Measurements from ENCODE around the gene PRUNE2. TPM values are rescaled to one million over a fixed set of nuclear protein-coding genes. Genes with fewer than 3 reads are reported as not detected.
A peak's percentile ranks its signal among the peaks of the same experiment; 100 is the strongest.

The PRUNE2 gene
- total RNA-seq, 4 donors from 2014 or later: 67.6 to 105 (median 95.6) TPM

DNA sequence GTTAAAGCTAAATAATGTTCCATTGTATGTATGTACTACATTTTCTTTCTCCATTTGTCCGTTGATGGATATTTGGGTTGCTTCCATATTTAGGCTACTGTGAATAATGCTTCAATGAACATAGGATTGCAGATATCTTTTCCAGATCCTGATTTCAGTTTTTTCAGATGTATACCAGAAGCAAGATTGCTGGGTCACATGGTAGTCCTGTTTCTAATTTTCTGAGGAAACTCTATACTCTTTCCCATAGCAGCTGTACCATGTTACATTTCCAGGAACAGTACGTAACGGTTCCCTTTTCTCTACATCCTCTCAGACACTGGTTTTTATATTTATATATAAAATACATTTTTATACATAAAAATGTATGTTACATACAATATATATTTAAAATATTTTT is 325.1 kb downstream of the PRUNE2 start:
- in situ Hi-C loops (cut with MboI; ENCODE audit: low pct_ligation_motif_present in 1 of 4, low pct_unique_long_range_greater_than_20kb in 1 of 4, low sequenced_read_pairs in 3 of 4) (no loop called here), intact Hi-C loops (cut with DNase I; ENCODE audit: low total_unique reads) (no loop called here)
- no peak for DNase-seq
- no peak overlapping the region for H3K4me3 ChIP-seq
- no peak overlapping the region for H3K27ac ChIP-seq
- TF ChIP-seq POLR2AphosphoS5 (IDR thresholded peaks at IDR 0.05) (no peak), POLR2A (IDR thresholded peaks at IDR 0.05) (no peak), EP300 (IDR thresholded peaks at IDR 0.05; ENCODE audit: low read depth) (no peak)
- TF ChIP-seq, protein P1, sequence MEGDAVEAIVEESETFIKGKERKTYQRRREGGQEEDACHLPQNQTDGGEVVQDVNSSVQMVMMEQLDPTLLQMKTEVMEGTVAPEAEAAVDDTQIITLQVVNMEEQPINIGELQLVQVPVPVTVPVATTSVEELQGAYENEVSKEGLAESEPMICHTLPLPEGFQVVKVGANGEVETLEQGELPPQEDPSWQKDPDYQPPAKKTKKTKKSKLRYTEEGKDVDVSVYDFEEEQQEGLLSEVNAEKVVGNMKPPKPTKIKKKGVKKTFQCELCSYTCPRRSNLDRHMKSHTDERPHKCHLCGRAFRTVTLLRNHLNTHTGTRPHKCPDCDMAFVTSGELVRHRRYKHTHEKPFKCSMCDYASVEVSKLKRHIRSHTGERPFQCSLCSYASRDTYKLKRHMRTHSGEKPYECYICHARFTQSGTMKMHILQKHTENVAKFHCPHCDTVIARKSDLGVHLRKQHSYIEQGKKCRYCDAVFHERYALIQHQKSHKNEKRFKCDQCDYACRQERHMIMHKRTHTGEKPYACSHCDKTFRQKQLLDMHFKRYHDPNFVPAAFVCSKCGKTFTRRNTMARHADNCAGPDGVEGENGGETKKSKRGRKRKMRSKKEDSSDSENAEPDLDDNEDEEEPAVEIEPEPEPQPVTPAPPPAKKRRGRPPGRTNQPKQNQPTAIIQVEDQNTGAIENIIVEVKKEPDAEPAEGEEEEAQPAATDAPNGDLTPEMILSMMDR (IDR thresholded peaks at IDR 0.05): no peak
- H3K9me3 ChIP-seq: no peaks in the 10 kb centered on the region
- WGBS, 2 donors (ENCODE audit: low coverage in 1 of 2): 79 to 80% methylated on average over 3 of the region's 3 CpGs
- no peaks in the 10 kb centered on the region for H3K27me3 ChIP-seq
- peaks cover 0 to 13% (median 6%) of the 10 kb centered on the region in 4 donors for H3K4me1 ChIP-seq
- no peaks in the 10 kb centered on the region for H3K36me3 ChIP-seq

DNA sequence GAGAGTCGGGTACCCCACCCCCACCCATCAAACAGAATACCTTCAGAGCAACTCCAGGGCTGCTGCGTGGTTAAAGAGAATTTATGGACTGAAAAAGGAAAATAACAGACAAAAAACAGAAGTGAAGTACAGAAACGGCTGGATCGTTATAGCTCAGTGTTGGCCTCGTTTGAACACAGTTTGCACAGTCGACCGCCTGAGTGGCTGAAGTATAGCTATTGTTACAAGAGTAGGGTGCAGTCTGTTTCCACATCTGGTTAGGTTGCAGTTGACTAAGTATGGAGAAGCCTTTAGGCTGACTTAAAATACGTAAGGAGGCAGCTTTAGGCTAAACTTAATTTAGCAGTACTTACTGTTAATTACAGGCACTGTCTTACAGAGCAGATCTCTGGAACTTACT is 325.7 kb downstream of the PRUNE2 start:
- Histone ChIP-seq H3K27me3 (no peaks in the 10 kb centered on the region), H3K4me3 (no peak overlapping the region), H3K4me1 (peaks cover 0 to 6% (median under 1%) of the 10 kb centered on the region in 4 donors), H3K9me3 (no peaks in the 10 kb centered on the region), H3K36me3 (no peaks in the 10 kb centered on the region), H3K27ac (no peak overlapping the region)
- DNase-seq: no peak
- in situ Hi-C loops (cut with MboI; ENCODE audit: low pct_ligation_motif_present in 1 of 4, low pct_unique_long_range_greater_than_20kb in 1 of 4, low sequenced_read_pairs in 3 of 4) (no loop called here), intact Hi-C loops (cut with DNase I; ENCODE audit: low total_unique reads) (no loop called here)
- WGBS, 2 donors (ENCODE audit: low coverage in 1 of 2): 43 to 48% methylated on average over 1 to 8 of the region's 8 CpGs
- TF ChIP-seq, protein P1 (IDR thresholded peaks at IDR 0.05): no peak
- no peak for TF ChIP-seq POLR2A (IDR thresholded peaks at IDR 0.05)
- TF ChIP-seq EP300 (IDR thresholded peaks at IDR 0.05; ENCODE audit: low read depth): no peak
- no peak for TF ChIP-seq POLR2AphosphoS5 (IDR thresholded peaks at IDR 0.05)

DNA sequence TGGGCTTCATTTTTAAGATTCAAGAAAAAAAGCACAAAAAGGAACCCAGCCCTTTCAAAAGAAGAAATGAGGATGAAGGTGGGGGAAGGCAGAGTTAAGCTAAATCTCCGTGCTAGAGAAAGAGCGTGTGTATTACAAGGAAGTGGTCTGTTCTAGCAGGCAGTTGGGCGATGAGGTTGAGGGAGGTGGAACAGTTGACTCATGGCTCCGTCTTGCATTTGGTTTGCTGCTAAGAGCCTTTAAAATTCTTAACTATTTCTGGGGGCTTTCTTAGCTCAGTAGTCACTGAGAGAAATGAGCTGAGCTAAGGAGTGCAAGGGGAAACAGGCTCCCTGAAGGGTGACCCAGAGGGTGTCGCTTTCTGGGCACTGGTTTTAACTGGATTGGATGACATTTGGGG is 329.6 kb downstream of the PRUNE2 start:
- Histone ChIP-seq H3K27me3 (peaks cover 5% of the 10 kb centered on the region), H3K9me3 (no peaks in the 10 kb centered on the region), H3K4me1 (peaks cover 0 to 5% (median 0%) of the 10 kb centered on the region in 4 donors), H3K4me3 (no peak overlapping the region), H3K36me3 (no peaks in the 10 kb centered on the region), H3K27ac (peak overlapping the region in 2 of 4 donors; percentile 6 to 36)
- 67 to 82% methylated on average over 2 to 5 of the region's 5 CpGs for WGBS, 2 donors (ENCODE audit: low coverage in 1 of 2)
- TF ChIP-seq EP300 (IDR thresholded peaks at IDR 0.05; ENCODE audit: low read depth) (no peak), POLR2A (IDR thresholded peaks at IDR 0.05) (no peak), POLR2AphosphoS5 (IDR thresholded peaks at IDR 0.05) (no peak)
- TF ChIP-seq, protein P1 (IDR thresholded peaks at IDR 0.05): no peak
- DNase-seq: peak; percentile 40
- in situ Hi-C loops (cut with MboI; ENCODE audit: low pct_ligation_motif_present in 1 of 4, low pct_unique_long_range_greater_than_20kb in 1 of 4, low sequenced_read_pairs in 3 of 4): no loop called here
- intact Hi-C loops (cut with DNase I; ENCODE audit: low total_unique reads): no loop called here

DNA sequence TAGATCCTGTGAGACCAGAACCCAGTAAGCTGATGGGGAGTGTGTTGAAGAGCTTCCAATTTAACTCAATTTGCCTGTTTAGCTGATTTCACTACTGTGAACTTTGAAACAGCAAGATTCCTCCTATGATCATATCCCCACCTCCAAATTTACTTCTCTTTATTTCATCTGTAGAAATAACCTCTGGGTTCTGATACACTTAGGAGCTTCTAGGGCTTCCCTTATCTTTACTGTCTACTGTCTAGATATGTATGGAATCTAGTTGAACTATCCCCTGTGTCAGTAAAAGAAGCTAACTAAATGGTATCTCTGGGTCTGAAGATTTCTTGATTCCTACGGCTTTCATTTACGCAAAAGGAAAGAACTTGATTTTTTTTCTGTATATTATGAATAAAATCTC is 330.2 kb downstream of the PRUNE2 start:
- Histone ChIP-seq H3K36me3 (no peaks in the 10 kb centered on the region), H3K4me1 (peaks cover 0 to 5% (median 0%) of the 10 kb centered on the region in 4 donors), H3K4me3 (no peak overlapping the region), H3K27ac (peak overlapping the region in 1 of 4 donors; percentile 32), H3K9me3 (no peaks in the 10 kb centered on the region), H3K27me3 (peaks cover 5% of the 10 kb centered on the region)
- TF ChIP-seq POLR2A (IDR thresholded peaks at IDR 0.05): no peak
- no peak for TF ChIP-seq POLR2AphosphoS5 (IDR thresholded peaks at IDR 0.05)
- intact Hi-C loops (cut with DNase I; ENCODE audit: low total_unique reads) (no loop called here), in situ Hi-C loops (cut with MboI; ENCODE audit: low pct_ligation_motif_present in 1 of 4, low pct_unique_long_range_greater_than_20kb in 1 of 4, low sequenced_read_pairs in 3 of 4) (no loop called here)
- WGBS, 2 donors (ENCODE audit: low coverage in 1 of 2): 95% methylated on average over 2 of the region's 2 CpGs
- DNase-seq: no peak

Measured in transverse colon (tissue), 4 donors.